VCaP (cell line): ENCODE data around the gene EYA2.
A peak's percentile ranks its signal among the peaks of the same experiment; 100 is the strongest.

Experiments
- H3K27ac ChIP-seq: fragments of 450-650 bp; 2 replicates; pipeline ENCODE4 v1.5.1; 2017
- CTCF ChIP-seq: fragments of 450-650 bp; conservative IDR thresholded peaks from 2 replicates; pipeline ENCODE4 v1.5.1; 2017; ENCODE audit warnings: mild to moderate bottlenecking, moderate library complexity

Gene EYA2

DNA sequence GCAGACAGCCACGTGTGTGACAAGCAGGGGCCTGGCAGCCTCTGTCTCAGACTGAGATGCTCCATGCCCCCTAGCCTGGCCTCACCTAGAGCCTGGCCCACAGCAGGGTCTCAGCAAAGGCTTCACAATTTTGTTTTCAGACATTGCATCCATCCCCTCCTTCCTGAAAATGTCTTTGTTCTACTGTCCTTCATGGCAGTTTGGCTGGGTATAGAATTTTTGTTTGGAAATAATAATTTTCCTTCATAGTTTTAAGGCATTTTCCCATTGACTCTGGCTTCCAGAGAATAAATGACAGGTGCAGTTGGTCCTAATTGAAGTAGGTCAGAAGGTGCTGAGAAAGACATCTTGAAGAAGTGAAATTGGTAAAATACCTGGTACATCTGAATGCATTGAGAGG, 216.2 kb downstream of the EYA2 start:
- H3K27ac ChIP-seq, result no peak overlapping the region
- no peak for TF ChIP-seq CTCF

GRCh38 chr20:47111576-47111975, 216.9 kb downstream of the EYA2 start:
- H3K27ac ChIP-seq, result no peak overlapping the region
- TF ChIP-seq CTCF, result no peak

DNA sequence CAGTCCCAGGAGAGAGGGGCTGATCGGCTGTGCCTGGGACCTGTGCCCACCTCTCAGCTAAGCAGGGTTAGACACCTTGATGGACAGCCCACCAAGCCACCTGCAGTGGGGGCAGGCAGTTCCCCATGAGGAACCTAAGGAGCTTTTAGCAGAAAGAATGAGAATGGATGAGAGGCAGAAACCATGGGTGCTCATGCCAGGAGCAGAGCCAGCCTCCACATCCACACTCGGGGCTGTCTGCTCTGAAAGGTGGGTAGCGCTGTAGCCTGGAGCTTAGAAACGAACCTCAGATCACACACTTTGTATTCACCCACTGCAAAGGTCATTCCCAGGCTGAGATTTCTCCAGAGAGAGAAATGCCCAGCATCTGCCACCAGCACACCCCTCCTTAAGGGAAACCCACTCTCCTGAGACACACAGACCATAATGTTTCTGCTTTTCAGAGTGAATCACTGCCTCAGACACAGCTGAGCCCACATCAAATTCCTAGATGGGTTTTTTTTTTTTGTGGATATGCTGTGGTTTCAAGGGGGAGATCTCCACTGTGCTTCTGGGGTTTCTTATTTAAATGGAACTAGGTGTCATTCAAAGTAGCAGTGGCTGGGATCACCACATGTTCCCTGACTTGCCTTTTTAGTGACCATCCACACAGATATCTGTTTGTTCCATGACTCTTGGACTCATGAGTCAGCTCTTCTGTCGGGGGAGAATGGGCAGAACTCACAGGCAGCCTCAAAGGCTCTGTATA, 218.9 kb downstream of the EYA2 start:
- H3K27ac ChIP-seq, result no peak overlapping the region
- TF ChIP-seq CTCF, result no peak

DNA sequence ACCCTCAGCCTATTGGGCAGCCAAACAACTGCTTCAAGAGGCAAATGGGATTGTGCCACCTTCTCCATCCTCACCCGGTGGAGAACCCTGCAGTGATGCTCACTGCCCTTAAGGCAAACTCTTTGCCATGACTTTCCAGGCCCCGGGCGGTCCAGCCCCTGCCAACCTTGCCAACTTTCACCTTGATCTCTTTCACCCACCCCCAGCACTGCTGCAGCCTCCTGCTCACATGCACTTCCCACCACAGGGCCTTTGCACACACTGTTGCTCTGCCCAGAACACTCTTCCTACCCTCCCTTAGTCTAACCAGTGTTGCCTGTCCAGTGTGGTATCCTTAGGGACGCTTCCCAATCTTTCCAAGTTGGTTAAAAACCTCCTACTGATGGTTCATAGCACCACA, 221.1 kb downstream of the EYA2 start:
- TF ChIP-seq CTCF, result no peak
- peak overlapping the region; percentile 98; the same call in 1 of the 2 replicates for H3K27ac ChIP-seq

- H3K27ac ChIP-seq, result peak overlapping the region; percentile 98
- no peak for TF ChIP-seq CTCF
Measured at GRCh38 chr20:47117371-47117770, 222.7 kb downstream of the EYA2 start.

DNA sequence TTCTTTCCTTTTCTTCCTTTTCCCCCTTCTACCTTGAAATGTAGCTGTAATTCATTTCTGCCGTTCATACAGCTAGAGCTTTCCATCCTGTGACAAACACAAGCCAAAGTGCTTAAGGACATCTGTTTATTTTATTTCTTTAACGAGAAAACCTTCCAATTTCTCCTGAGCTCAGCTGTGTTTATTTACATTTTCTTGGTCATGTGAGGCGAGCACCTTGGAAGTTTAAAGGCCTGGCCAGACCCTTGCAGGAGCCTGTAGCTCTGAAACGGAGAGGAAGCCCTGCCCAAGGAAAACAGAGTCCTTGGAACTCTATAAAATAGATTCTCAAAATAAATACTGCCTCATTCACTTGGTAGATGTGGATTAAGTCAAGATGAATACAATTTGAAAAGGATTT, 223.1 kb downstream of the EYA2 start:
- peak overlapping the region; percentile 98 for H3K27ac ChIP-seq
- no peak for TF ChIP-seq CTCF

DNA sequence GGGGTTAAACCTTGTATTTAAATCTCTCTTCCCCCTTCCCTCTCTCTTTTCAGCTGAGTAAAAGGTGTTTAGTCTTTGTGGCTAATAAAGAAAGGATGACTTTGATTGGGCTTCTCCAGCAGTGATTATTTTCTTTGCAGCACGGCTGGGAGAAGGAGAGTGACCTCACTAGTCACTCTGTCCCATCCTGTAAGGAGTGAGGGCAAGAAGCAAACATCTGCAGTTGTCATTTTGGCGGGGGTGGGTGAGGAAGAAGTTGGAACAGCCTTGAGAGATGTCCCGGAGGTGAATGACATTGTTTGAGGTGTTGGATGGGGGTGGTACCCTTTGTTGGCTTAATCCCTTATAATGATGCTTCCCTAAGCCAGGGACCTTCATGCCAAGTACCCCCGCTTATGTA, 223.6 kb downstream of the EYA2 start:
- peak overlapping the region; percentile 98 for H3K27ac ChIP-seq
- no peak for TF ChIP-seq CTCF
